AG10803 (cell line): ENCODE results near the gene PSG1.
"Not testable (repeated sequence)": the region's sequence is repeated elsewhere in the genome, so short reads cannot be mapped to it uniquely, and the experiment has no call there.

ENCODE experiments used
- DNase-seq: peaks from one replicate; pipeline ENCODE4 v3.0.0; 2010; ENCODE audit warnings: low read depth
- H3K4me3 ChIP-seq: 2 replicates; pipeline ENCODE4 v1.5.1; 2011; ENCODE audit warnings: mild to moderate bottlenecking, low read length, control low read depth
- CTCF ChIP-seq: conservative IDR thresholded peaks from 2 replicates; pipeline ENCODE4 v1.5.1; 2011; ENCODE audit warnings: mild to moderate bottlenecking, low read length, control low read depth, inconsistent platforms

PSG1 gene

GRCh38 chr19:42831221-42832019 is 48.1 kb downstream of the PSG1 start:
- no peak for DNase-seq
- no peak for TF ChIP-seq CTCF
- H3K4me3 ChIP-seq = no peak overlapping the region

- peak; percentile 46 for DNase-seq
- not testable (repeated sequence) for H3K4me3 ChIP-seq
Measured at GRCh38 chr19:42821306-42821977, 58.1 kb downstream of the PSG1 start.

- DNase-seq = peak; percentile 90
- not testable (repeated sequence) for H3K4me3 ChIP-seq
Measured at GRCh38 chr19:42819960-42820650, 59.4 kb downstream of the PSG1 start.

- TF ChIP-seq CTCF = no peak
- DNase-seq = no peak
- H3K4me3 ChIP-seq = no peak overlapping the region
Measured at GRCh38 chr19:42816894-42817293, 62.6 kb downstream of the PSG1 start.
